GM11168 (cell line): Measurements from ENCODE around the gene HYAL2.

Source experiments
- in situ Hi-C: fragments of 300-500 bp; cut with MboI; formaldehyde crosslinking; loops from one replicate; pipeline ENCODE4 v1.12.0; 2022; ENCODE audit warnings: low sequenced_read_pairs; ENCODE audit not compliant: unreplicated experiment

HYAL2 gene, protein sequence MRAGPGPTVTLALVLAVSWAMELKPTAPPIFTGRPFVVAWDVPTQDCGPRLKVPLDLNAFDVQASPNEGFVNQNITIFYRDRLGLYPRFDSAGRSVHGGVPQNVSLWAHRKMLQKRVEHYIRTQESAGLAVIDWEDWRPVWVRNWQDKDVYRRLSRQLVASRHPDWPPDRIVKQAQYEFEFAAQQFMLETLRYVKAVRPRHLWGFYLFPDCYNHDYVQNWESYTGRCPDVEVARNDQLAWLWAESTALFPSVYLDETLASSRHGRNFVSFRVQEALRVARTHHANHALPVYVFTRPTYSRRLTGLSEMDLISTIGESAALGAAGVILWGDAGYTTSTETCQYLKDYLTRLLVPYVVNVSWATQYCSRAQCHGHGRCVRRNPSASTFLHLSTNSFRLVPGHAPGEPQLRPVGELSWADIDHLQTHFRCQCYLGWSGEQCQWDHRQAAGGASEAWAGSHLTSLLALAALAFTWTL

DNA sequence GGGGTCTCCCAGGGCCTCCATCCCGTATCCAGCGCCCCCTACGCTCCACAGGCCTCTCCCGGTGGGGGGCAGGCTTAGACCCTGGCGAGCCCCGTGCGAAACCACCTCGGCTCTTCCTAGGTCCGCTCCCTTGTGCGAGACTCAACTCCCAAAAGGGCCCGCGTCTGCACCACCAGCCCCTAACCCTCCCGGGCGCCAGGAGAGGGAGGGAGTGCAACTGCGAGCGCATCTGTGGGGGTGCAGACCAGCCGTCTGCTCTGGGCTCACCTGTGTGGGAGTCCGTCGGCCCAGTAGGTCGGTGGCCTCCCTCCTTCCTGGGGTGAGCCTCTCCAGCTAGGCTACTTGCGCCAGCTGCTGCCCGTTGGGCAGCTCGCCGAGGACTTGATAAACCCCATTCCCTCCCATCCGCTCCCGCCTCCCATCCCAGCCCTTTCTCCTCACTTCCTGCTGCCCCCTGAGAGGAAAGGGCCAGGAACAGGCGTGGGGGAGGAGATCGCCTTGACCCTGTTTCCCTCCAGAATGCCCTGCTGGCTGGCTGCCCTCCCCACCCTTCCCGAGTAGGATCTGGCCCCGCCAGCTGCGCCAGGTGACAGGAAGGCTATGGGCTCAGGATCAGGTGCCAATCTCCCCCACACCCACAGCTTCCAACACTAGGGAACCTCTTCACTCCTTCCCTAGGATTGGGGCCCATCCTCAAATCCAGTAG lies at the start of gene HYAL2:
TSS of gene HYAL2 (minus strand) at position 360 of the 706 bp plus-strand sequence. CDS start 2,256 bp downstream, outside the sequence.
- in situ Hi-C loops = no loop called here

DNA sequence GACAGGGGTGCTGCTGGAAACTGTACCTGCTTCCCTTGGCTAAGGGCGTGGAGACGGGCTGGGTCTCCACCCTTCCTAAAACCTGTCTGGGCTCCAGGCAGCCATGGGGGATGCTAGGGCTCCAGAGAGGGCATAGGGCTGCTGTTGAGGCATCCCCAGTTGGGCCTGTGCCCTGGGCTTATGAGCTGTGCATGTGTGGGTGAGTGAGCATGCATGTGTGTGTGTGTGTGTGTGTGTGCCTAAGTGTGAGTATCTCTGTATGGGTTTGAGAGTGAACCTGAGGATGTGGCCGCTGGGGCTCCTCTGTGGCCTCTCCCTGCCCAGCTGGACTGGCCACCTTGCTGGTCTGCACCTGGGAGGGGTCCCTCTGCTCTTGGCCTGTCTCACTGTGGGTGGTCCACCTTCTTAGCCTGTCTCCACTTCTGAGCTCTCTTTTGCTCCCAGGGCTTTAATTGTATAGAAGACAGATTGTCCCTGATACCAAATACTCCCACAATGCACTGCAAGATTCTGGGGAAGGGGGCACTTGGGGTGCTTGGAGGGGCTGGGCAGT lies 48.7 kb upstream of the HYAL2 start:
- in situ Hi-C loops = no loop called here

DNA sequence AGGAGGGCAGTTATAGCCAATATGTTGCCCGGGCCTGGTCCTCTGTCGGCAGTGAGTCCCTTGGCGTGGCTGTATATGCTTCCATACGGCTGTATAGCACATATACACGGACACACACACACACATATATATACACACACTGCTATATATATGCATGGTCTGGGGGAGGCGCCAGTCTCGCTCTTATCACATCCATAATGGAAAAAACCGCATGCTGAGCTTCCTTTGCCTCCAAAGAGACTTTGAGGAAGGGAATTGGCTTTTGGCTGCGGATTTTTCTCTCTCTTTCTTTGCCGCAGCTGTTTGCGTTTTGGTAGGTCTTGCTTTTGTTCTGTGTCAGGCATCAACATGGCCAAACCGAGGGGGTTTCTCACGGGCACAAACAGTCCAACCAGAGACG lies 48.0 kb upstream of the HYAL2 start:
- in situ Hi-C loops = no loop called here

DNA sequence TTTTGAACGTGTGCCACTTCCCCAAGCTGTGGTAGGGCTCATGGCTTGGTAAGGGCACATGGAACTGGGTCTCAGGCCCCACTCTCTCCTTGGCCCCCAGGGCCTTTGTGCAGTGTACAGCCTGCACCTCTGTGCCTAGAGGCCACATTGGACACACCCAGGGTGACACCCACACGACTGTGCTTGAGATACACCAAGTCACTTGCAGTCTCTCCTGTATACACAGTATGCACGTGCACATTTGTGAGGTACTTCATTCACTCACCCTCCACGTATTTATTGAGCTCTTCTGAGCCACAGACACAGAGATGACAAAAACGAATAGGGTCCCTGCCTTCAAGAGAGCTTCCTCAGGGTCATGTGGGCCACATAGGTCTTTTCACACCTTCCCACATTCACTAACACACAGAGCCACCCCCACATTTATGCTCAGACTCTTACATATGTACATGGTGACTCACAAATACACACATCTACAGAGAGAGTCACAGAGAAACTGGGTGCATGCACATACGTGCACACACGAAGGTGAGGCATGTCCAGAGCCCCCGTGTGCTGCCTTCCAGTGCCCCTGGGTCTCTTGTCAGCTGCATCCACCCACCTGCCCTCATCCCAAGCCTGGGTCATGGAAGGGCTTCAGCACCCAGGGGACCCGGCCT lies 46.6 kb upstream of the HYAL2 start:
- in situ Hi-C loops = no loop called here

DNA sequence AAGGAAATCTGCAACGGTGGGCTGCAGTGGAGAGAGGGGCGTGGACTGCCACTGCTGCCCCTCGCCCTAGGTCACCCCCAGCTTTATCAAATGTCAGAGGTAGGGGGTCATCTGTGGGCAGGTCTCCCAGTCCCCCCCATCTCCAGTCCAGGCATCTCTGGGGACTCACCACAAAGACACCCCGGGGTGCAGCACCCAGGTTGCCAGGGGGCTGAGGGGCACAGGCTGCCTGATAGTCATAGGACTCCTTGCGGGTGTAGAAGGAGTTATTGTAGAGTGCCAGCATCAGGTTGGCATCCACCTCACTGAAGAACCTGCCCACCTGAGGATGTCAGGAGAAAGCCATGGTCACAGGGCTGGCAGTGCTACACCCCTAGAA lies 43.3 kb upstream of the HYAL2 start:
- in situ Hi-C loops = no loop called here

DNA sequence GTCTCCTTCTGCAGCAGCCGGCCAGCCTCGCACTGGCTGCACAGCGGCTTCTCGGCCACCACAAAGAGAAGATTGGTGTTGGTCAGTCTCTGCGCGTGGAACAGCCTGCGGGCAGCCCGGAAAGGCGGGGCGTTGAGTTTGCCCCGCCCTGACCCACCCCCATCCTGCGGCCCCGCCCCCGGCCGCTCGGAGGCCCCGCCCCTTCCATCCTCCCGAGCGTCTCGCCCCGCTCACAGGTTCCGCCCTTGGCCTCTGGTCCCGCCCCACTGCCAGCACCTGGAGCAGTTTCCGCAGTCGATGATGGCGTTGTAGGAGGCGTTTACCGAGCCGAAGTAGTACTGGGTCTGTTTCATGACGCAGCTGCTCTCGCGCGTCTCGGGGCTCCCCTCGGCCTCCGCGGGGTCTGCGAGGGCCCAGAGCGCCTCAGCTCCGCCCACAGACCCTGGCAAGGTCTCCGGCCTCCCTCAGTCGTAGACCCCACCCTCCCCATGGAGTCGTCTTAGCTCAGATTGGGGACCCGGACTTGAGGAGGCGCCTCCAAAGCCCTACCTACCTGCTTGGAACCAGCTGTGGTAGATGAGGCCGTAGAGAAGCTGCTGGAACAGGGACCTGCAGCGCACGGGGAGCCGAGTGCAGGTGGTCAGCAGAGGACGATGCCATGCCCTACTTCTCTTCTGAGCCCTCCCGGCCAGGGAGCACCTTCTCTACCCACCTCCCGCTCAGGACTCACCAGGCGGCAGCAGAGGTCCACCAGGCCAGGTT lies 42.7 kb upstream of the HYAL2 start:
- in situ Hi-C loops = no loop called here

DNA sequence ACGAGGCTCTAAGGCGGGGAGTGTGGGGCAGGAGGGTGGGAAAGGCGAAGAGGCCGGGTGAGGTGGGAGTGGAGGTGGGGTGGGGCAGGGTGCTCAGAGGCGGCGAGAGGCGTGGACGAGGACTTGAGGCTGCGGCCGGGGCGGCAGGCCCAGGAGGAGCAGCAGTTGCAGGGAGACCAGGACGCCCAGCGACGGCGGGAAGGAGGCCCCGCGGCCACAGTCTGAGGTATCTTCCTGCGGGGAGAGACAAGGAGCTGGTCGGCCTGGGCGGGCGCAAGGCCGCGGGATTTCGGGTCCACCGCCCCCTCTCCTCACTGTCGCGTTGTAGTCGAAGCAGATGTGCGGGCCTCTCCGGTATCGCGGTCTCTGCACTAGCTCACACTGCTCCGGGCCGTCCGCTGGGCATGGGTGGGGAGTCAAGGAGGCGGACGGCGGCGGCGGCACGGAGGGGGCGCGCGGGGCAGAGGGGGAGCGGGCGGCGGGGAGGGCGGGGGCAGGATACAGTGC lies 42.1 kb upstream of the HYAL2 start:
- in situ Hi-C loops = no loop called here

DNA sequence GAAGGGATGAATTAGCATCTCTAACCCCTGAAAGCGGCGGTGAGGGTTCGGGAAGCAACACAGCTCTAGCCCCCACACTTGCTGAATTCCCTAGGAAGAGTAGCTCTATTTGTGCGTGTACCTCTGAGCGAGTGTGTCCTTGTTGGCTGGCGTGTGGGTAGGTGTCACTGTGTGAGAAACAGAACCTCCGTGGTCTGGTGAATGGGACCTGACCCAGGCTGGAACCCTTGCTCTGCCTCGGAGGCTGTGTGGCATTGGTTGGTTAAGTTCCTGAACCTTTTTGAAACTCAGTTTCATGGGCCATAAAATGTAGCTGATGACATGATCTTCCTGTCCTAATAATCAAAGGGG lies 37.2 kb upstream of the HYAL2 start:
- in situ Hi-C loops = no loop called here

DNA sequence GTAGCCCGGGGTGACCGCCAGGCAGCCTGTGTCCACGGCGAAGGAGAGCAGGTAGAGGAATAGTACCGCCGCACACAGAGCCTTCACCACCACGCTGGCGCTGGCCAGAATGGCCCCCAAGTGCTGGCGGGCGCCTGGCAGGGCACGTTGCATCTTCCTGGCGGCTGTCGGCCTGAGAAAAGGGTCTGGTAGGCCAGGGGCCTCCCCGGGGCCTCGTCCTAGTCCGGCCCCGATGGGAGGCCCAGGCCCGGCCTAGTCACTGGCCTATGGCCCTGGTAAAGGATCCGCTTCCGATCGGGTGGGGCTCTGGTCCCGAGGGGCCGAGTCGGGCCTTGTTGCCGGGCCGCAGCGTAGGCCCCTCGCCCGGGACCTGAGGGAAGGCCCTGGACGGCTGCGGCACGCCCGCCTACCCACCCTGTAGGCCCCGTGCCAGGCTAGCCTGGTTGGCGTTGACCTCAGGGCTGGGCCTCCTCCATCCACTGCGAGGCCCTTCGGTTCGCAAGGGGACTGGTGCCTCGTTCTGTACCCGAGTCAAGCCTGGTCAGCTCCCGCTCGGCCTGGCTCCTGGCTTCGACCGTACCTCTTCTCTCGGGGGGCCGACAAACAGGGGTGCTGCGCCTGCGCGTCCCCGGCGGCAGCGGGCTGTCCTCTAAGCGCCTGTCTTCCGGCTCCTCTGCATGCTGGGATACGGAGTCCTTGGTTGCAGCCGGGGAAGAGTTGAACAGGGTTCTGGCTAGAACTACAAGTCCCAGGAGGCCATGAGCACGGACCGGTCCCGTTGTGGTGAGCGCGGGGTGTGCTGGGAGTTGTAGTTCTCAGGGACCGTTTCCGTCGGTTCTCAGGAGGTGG lies 36.6 kb upstream of the HYAL2 start, which contains the start of gene TMEM115:
TSS of gene TMEM115 (minus strand) at position 611 of the 849 bp plus-strand sequence. CDS start at position 153, 458 bp downstream.
- in situ Hi-C loops = no loop called here

DNA sequence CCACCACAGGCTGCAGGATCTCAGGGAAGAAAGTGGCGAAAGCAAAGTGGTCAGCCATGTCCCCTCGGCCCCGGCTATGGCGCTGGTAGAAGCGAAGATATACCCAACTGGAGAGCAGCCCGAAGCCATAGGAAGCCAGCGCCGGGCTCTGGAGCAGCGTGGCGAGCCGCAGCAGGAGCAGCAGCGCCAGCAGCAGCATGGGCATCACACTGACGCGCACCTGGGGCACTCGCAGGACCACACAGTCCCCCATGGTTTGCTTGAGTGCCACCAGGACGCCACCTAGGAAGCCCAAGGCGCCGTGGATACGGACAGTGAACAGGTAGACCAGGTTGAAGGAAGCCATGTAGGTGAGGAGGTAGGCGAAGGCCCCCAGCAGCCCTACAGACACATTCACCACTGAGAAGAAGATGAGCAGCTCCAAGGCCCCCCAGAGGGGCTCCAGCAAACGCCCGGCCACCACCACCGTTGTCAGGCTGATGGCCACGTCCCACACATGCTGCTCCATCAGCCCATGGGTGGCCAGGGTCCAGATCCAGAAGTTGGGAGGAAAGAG lies 35.9 kb upstream of the HYAL2 start:
- in situ Hi-C loops = no loop called here

DNA sequence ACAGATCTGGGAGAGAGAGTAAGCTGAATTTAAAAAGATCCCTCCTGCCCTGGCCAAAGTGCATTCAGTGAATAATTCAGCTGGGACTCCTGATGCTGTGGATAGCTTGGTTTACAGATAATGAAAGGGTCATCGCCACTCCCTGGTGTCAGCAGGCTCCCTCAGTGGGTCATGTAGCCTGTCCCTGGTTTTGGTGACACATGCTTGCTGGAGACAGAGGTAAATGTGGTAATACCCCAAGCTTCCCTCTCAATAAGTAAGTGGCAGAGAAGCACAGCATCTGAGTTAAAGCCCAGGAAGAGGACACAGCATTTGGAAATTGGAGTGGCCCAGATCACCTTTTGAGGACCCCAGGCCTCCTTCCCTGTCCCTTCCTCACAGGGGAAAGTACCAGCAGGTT lies 34.9 kb upstream of the HYAL2 start:
- in situ Hi-C loops = no loop called here

DNA sequence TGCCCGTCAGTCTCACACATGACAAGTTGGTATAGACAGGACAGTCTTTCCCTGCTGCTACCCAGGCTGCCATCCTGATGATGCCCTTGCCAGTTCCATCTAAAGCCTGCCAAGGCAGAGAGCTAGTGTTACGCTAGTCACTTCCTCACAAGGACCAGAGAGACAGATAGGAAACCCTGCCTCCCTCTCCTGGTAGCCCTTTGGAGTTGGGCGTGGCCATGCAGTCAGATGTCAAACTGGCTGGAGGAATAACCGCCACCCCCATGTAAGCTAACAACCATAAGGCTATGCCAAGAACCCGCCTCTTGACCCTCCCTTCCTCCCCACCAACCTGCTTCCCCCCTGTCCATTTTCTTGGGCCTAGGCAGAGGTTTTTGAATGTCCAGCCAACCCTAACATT lies 34.0 kb upstream of the HYAL2 start:
- in situ Hi-C loops = no loop called here

DNA sequence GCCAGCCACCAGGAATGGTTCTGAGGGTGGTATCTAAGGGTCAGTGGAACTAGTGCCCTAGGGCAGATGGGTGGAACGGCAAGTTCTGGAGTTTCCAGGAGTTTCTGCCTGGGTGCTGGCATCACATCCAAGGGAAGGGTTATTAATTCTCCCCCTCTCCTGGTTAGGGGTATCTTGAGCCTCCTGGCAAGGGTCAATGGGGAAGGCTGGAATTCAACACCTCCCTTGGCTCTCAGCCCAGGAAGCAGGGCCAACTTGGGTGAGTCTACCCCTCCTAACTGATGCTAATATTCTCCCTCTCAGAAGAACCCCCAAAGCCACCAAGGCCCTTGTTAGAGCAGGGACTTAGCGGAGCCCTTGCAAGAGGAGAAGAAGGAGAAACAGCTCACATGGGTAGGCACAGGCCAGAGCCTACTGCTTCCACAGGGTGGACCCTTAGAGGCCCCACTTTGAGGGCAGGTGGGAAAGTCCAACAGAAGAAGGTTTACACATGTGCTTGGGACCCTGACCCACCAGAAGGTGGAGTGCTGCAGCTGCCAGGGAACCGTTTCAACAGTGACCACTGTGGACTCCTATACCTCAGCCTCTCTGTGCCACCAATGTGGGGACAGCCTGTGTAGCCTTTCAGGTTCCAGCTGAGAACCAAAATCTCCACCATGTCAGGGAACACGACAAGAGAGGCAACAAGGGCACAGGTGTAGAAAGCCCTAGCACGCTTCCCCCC lies 33.4 kb upstream of the HYAL2 start:
- in situ Hi-C loops = no loop called here

DNA sequence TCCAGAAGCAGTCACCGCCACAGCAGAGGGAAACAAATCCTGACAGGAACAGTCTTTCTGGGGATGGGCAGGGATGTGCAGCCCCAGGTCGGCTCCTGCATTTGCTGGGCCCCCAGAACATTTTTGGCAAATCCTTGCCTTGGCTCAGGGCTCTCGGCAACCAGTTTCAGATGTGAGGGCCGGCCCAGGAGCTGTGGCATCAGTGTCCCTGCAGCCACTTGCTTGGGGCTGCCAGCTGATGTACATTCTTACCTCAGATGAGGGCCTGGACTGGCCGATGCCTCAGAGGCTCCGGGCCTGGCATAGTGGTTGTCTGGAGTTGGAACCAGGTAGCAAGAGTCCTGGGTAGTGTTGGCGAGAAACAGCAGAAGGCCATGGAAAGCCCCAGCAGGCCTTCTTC lies 32.3 kb upstream of the HYAL2 start:
- in situ Hi-C loops = no loop called here

DNA sequence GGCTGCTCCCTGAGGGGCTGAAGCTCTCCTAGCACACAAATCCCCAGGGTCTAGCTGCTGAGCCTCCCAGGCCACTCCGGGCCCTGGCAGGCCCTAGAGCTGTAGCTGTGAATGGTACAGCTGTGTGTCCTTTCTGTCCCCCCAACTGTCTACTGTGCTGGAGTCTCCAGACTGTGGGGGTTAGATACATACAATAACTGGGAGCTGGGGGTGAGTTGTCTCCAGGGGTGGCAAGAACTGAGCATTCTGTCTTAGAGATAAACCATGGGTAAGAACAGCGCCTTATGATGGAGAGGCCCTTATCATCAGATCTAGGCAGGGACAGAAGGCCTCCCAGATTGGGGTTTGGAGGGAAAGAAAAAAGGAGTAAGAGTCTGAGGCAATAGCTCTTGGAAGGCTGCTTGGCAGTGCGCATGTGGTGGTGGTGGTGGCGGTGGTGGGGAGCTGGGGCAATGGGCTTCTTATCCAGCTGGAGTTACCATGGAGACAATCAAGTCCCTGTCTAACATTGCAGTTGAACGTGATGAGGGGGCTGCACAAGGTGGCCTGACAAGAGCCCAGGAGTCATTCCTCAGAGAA lies 31.7 kb upstream of the HYAL2 start:
- in situ Hi-C loops = no loop called here

DNA sequence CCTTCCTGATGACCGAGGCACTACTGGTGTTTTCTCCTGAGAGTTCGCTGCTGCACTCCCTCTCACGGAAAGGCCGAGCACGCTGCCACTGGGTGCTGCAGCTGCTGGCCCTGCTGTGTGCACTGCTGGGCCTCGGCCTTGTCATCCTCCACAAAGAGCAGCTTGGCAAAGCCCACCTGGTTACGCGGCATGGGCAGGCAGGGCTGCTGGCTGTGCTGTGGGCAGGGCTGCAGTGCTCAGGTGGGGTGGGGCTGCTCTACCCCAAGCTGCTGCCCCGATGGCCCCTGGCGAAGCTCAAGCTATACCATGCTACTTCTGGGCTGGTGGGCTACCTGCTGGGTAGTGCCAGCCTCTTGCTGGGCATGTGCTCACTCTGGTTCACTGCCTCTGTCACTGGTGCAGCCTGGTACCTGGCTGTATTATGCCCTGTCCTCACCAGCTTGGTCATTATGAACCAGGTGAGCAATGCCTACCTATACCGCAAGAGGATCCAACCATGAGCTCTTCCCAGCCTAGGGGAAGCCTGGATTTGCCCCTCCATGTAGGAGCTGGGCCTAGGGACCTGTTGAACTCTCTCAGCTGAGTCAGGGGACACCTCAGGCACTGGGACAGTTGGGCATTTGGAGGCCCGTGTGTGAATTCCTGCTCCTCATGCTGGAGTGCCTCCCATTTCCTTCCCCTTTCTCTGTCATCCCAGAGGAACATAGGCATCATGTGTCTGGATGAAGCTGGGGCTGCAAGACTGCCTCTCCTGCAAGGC lies 30.9 kb upstream of the HYAL2 start:
- in situ Hi-C loops = no loop called here

DNA sequence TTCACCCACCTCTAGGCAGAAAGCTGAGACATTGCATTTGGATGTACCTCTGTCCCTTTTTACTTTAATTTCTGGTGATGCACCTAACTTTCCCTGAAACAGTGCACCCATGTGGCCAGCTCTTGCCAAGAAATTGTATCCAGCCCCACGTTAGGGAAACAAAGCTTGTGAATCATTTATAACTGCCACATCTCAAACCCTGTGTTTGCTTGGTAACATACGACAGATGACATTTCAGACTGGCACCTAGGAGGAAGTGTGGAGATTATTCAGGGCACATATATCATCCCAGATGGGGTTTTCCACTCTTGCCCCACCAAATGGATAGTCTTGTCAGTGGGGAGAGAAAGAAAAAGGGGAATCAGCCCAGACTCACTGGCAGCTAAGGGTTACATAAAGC lies 30.2 kb upstream of the HYAL2 start:
- in situ Hi-C loops = no loop called here
